ENCODE results near the gene C9orf40.

- no peak for TF ChIP-seq EZH2 (IDR thresholded peaks at IDR 0.05)
- TF ChIP-seq CTCF (IDR thresholded peaks at IDR 0.05), result no peak
- TF ChIP-seq EZH2phosphoT487 (IDR thresholded peaks at IDR 0.05), result no peak
These were observed 48.1 kb upstream of the C9orf40 start for GRCh38 chr9:75000835-75001234.

Measured in neural progenitor cell (in vitro differentiated cells).